Activated T-helper 17 cell treated with anti-CD3 and anti-CD28 coated beads, Interleukin-2, amount 50 U/mL, for 72 hours (primary cell): ENCODE results near the gene NDUFC1. TPM values are rescaled to one million over a fixed set of nuclear protein-coding genes. Genes with fewer than 3 reads are reported as not detected.
"Not testable (repeated sequence)": the region's sequence is repeated elsewhere in the genome, so short reads cannot be mapped to it uniquely, and the experiment has no call there.

ENCODE experiments used
- ATAC-seq: fragments of 150-1000 bp; cut with Tn5 transposase; replicated peaks from 2 replicates; pipeline ENCODE4 v1.10.0; 2021; ENCODE audit warnings: mild to moderate bottlenecking, moderate library complexity
- H3K27ac Mint-ChIP-seq: one replicate; pipeline ENCODE4 v1.8.0; 2022; ENCODE audit warnings: mixed read lengths
- H3K27me3 Mint-ChIP-seq: one replicate; pipeline ENCODE4 v1.8.0; 2022; ENCODE audit warnings: mixed read lengths
- H3K36me3 Mint-ChIP-seq: one replicate; pipeline ENCODE4 v1.8.0; 2022; ENCODE audit warnings: low read depth, mild to moderate bottlenecking, mixed read lengths
- H3K4me1 Mint-ChIP-seq: one replicate; pipeline ENCODE4 v1.8.0; 2022; ENCODE audit warnings: mixed read lengths
- H3K4me3 Mint-ChIP-seq: one replicate; pipeline ENCODE4 v1.8.0; 2022; ENCODE audit warnings: mild to moderate bottlenecking, mixed read lengths
- H3K9me3 Mint-ChIP-seq: one replicate; pipeline ENCODE4 v1.8.0; 2022; ENCODE audit warnings: mixed read lengths
- total RNA-seq, 2 donors: library from RNA; stranded (reverse); gene quantifications; one replicate each; pipeline ENCODE4 v1.2.3, GENCODE V29; 2022

NDUFC1 gene
- total RNA-seq, 2 donors from 2014 or later: 34.9 to 43.6 TPM

GRCh38 chr4:139279760-139280620 lies 22.3 kb downstream of the NDUFC1 start, which contains the start of gene MGARP:
Gene MGARP, minus strand, starts transcription at chr4:139280225. Its CDS starts 67 bp downstream, at chr4:139280158.
- Mint-ChIP-seq H3K9me3 (peaks cover 4% of the 10 kb centered on the region), H3K27me3 (peaks cover 32% of the 10 kb centered on the region), H3K4me3 (peak within 1 kb of the TSS; percentile 78), H3K36me3 (no peaks in the 10 kb centered on the region), H3K27ac (no peak within 1 kb of the TSS), H3K4me1 (peaks cover 6% of the 10 kb centered on the region)
- peak; percentile 63 for ATAC-seq

GRCh38 chr4:139278912-139279759 lies 23.1 kb downstream of the NDUFC1 start:
- peak overlapping the region; percentile 78 for H3K4me3 Mint-ChIP-seq
- H3K9me3 Mint-ChIP-seq: no peaks in the 10 kb centered on the region
- no peak overlapping the region for H3K27ac Mint-ChIP-seq
- peaks cover 33% of the 10 kb centered on the region for H3K27me3 Mint-ChIP-seq
- ATAC-seq: peak; percentile 46
- no peaks in the 10 kb centered on the region for H3K36me3 Mint-ChIP-seq
- peaks cover 6% of the 10 kb centered on the region for H3K4me1 Mint-ChIP-seq

- H3K4me3 Mint-ChIP-seq: peak overlapping the region; percentile 78
- H3K36me3 Mint-ChIP-seq: no peaks in the 10 kb centered on the region
- no peaks in the 10 kb centered on the region for H3K9me3 Mint-ChIP-seq
- H3K27me3 Mint-ChIP-seq: peaks cover 33% of the 10 kb centered on the region
- ATAC-seq: no peak
- H3K27ac Mint-ChIP-seq: no peak overlapping the region
- peaks cover 6% of the 10 kb centered on the region for H3K4me1 Mint-ChIP-seq
These were observed 23.8 kb downstream of the NDUFC1 start for GRCh38 chr4:139278485-139278884.

GRCh38 chr4:139275281-139275735 lies 27.0 kb downstream of the NDUFC1 start:
- Mint-ChIP-seq H3K4me3 (no peak overlapping the region), H3K27me3 (peaks cover 27% of the 10 kb centered on the region), H3K9me3 (no peaks in the 10 kb centered on the region), H3K27ac (no peak overlapping the region), H3K36me3 (no peaks in the 10 kb centered on the region), H3K4me1 (peaks cover 6% of the 10 kb centered on the region)
- no peak for ATAC-seq

DNA sequence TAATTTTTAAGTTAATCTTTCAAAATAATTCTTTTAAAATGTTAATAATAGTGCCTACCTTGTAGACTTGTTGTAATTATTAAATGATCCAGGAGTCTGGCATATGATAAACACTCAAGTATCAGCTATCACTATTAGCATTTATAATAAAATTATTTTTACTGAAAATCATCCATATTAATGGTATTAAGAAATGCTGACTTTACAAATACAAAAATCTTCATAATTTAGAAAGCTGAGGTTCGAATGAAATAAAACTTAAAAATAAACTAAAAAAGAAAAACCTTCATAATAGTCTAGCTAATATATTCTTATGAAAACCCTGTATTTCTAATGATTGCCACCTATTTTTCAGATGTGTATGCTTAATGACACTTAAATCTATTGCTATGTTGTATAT lies 27.5 kb downstream of the NDUFC1 start:
- Mint-ChIP-seq H3K27ac (no peak overlapping the region), H3K36me3 (no peaks in the 10 kb centered on the region), H3K27me3 (peaks cover 24% of the 10 kb centered on the region), H3K4me1 (peaks cover 6% of the 10 kb centered on the region), H3K9me3 (no peaks in the 10 kb centered on the region), H3K4me3 (no peak overlapping the region)
- ATAC-seq: no peak

- no peak for ATAC-seq
- peaks cover 16% of the 10 kb centered on the region for H3K27me3 Mint-ChIP-seq
- H3K36me3 Mint-ChIP-seq: no peaks in the 10 kb centered on the region
These were observed 28.4 kb downstream of the NDUFC1 start for GRCh38 chr4:139273835-139274234.

DNA sequence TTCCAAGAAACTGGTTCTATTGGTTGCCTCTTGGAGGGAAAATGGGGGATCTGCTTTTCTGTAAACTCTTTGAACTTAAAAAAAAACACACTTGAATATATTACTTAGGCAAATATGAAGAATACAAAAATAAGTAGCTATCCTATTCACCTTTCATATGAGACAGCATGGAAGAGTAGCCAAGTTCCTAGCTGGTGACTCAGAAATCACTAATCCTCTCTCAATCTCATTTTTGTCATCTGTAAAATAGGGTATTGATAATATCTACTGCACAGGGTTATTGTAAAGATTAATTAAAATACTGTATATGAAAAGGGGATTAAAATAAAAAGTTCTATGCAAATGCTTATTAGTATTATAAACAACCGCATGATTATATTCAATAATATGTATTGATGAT lies 35.0 kb downstream of the NDUFC1 start:
- ATAC-seq: no peak
- no peaks in the 10 kb centered on the region for H3K9me3 Mint-ChIP-seq
- H3K4me1 Mint-ChIP-seq: peaks cover 12% of the 10 kb centered on the region
- H3K27ac Mint-ChIP-seq: peak overlapping the region; percentile 51
- peak overlapping the region; percentile 68 for H3K4me3 Mint-ChIP-seq
- H3K36me3 Mint-ChIP-seq: no peaks in the 10 kb centered on the region
- H3K27me3 Mint-ChIP-seq: no peaks in the 10 kb centered on the region

More at GRCh38 chr4:139273835-139274234, 28.4 kb downstream of the NDUFC1 start:
- Mint-ChIP-seq H3K27ac (no peak overlapping the region), H3K4me1 (peaks cover under 1% of the 10 kb centered on the region), H3K9me3 (no peaks in the 10 kb centered on the region), H3K4me3 (no peak overlapping the region)

DNA sequence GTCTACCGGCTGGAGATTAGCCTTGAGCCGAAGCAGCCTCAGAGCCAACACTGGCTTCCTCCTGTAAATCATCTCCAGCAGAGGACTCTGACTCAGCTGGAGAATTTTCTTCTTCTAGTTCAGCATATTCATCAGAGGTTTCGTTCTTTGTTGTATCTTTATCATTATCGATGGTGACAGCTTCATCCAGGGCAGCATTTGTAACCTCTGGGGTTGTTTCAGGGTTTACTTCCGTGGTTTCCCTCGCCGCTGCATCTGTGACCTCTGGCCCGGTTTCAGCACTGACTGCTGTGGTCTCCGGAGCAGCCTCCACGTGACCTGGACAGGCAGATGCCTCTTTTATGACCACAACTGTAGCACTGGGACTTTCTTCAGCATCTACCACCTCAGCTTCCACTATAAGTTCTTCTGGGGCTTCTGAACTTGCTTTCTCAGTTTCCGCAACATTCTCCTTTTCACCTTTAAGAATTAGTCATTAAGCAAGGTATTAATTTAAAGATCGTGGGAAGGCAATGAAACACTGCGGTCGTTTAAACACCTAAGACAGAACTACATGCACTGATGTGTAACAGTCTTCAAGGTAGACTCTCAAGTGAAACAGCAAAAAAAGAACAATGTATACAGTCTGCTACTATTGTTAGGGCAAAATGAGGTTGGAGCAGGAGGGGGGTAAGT lies 35.6 kb downstream of the NDUFC1 start:
- ATAC-seq: peak; percentile 94
- H3K27ac Mint-ChIP-seq: peak overlapping the region; percentile 51
- H3K36me3 Mint-ChIP-seq: no peaks in the 10 kb centered on the region
- H3K27me3 Mint-ChIP-seq: no peaks in the 10 kb centered on the region
- peak overlapping the region; percentile 68 for H3K4me3 Mint-ChIP-seq
- no peaks in the 10 kb centered on the region for H3K9me3 Mint-ChIP-seq
- peaks cover 12% of the 10 kb centered on the region for H3K4me1 Mint-ChIP-seq

- Mint-ChIP-seq H3K27ac (peak overlapping the region; percentile 51), H3K4me1 (peaks cover 12% of the 10 kb centered on the region), H3K36me3 (no peaks in the 10 kb centered on the region), H3K27me3 (no peaks in the 10 kb centered on the region), H3K4me3 (peak overlapping the region; percentile 68), H3K9me3 (no peaks in the 10 kb centered on the region)
- ATAC-seq: peak; percentile 1
These were observed 36.1 kb downstream of the NDUFC1 start for GRCh38 chr4:139266208-139266582.

- no peaks in the 10 kb centered on the region for H3K9me3 Mint-ChIP-seq
- no peak overlapping the region for H3K27ac Mint-ChIP-seq
- H3K36me3 Mint-ChIP-seq: no peaks in the 10 kb centered on the region
- no peaks in the 10 kb centered on the region for H3K27me3 Mint-ChIP-seq
- ATAC-seq: no peak
- peaks cover 12% of the 10 kb centered on the region for H3K4me1 Mint-ChIP-seq
- no peak overlapping the region for H3K4me3 Mint-ChIP-seq
These were observed 36.6 kb downstream of the NDUFC1 start for GRCh38 chr4:139265654-139266053.

DNA sequence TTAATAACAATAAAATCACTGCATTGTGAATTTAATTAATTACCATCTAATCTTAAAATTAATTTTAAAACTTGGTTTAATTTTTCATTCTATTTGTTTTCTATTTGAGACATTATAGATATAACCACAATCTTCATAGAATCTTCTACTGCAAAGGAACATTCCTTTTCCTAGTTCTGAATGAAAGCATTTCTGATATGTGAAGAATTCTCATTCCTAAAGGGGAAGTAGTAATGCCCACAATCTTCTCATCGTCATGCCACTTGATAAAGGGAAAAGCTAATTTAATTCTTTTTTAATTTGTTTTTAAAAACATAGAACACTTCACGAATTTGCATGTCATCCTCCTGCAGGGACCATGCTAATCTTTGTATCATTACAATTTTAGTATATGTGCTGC lies 45.9 kb downstream of the NDUFC1 start:
- Mint-ChIP-seq H3K27me3 (no peaks in the 10 kb centered on the region), H3K27ac (no peak overlapping the region), H3K4me3 (no peak overlapping the region), H3K4me1 (no peaks in the 10 kb centered on the region), H3K36me3 (no peaks in the 10 kb centered on the region), H3K9me3 (no peaks in the 10 kb centered on the region)
- no peak for ATAC-seq

- H3K9me3 Mint-ChIP-seq, H3K27ac Mint-ChIP-seq, ATAC-seq, H3K4me3 Mint-ChIP-seq, H3K4me1 Mint-ChIP-seq, H3K36me3 Mint-ChIP-seq, H3K27me3 Mint-ChIP-seq: not testable (repeated sequence)
These were observed 46.7 kb downstream of the NDUFC1 start for GRCh38 chr4:139255581-139255980.

DNA sequence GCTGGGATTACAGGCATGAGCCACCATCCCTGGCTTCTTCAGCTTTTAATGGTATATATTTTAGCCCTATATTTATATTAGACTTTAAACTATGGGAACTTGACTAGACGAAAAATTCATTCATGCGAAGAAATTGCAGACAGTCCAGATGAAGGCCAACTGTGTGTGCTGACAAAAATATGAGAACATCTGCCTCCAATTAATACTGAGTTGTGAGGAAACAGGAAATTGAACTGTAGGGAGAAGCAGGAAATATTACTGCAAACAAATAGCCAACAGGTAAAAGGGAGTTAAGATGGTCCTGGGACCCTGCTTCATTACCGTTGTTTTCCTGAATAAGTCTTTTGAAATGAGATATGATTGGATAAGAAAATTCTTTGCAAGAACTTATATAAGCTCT lies 48.6 kb downstream of the NDUFC1 start:
- no peaks in the 10 kb centered on the region for H3K4me1 Mint-ChIP-seq
- no peak overlapping the region for H3K27ac Mint-ChIP-seq
- H3K36me3 Mint-ChIP-seq: no peaks in the 10 kb centered on the region
- no peaks in the 10 kb centered on the region for H3K27me3 Mint-ChIP-seq
- H3K9me3 Mint-ChIP-seq: no peaks in the 10 kb centered on the region
- H3K4me3 Mint-ChIP-seq: no peak overlapping the region
- no peak for ATAC-seq

DNA sequence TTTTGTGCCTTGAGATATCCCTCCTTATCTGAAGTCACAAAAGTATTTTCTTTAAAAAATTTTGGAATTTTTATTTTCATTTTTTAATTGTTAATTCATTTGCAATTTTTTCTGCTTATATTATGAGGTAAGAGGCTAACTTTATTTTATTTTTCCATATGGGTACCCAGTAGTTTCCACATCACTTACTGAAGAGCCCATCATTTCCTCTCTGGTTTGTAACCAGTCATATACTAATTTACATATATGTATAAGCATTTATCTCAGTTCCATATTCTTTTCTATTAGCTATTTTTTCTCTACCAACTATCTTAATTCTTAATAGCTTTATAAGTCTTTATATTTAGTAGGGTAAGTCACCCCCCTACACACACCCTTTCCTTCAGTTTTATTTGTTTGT lies 49.2 kb downstream of the NDUFC1 start:
- Mint-ChIP-seq H3K27me3 (no peaks in the 10 kb centered on the region), H3K4me3 (no peak overlapping the region), H3K36me3 (no peaks in the 10 kb centered on the region), H3K27ac (no peak overlapping the region), H3K9me3 (no peaks in the 10 kb centered on the region), H3K4me1 (no peaks in the 10 kb centered on the region)
- no peak for ATAC-seq
